GM10266 (cell line): ENCODE data around the gene CYP2C8.

ENCODE experiments used
- DNase-seq: peaks from one replicate; pipeline ENCODE4 v3.0.0; 2012; ENCODE audit errors: extremely low spot score
- CTCF ChIP-seq: IDR thresholded peaks from 2 replicates; pipeline ENCODE4 v1.5.1; 2012; ENCODE audit warnings: mild to moderate bottlenecking, low read depth; ENCODE audit not compliant: control insufficient read depth, insufficient read depth; ENCODE audit errors: missing control alignments

Gene CYP2C8

GRCh38 chr10:95056744-95057363, 12.4 kb downstream of the CYP2C8 start:
- TF ChIP-seq CTCF = no peak
- DNase-seq = no peak

- TF ChIP-seq CTCF = no peak
- no peak for DNase-seq
These were observed 19.4 kb downstream of the CYP2C8 start for GRCh38 chr10:95049919-95050318.

DNA sequence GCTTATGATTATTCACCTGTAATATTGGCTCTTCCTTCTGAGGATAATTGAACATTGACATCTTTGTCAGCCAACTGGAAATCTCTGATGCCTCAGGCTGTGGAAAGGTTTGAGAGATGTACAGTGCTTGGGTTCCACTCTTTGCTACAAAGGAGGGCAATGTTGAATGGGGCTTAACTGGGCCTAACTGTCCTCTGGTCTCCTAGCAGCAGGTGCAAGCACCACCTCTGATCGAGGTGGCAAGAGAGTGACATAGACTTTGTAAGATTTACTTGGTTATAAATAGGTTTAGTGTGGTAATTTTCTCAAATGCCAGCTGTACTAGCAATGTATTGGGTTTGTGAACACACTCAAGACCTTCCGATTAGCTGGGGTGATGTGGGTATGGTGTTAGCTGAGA, 21.1 kb downstream of the CYP2C8 start:
- no peak for DNase-seq
- no peak for TF ChIP-seq CTCF

GRCh38 chr10:95039281-95039680, 30.0 kb downstream of the CYP2C8 start:
- no peak for DNase-seq
- no peak for TF ChIP-seq CTCF

GRCh38 chr10:95035332-95036295, 33.7 kb downstream of the CYP2C8 start:
- DNase-seq = no peak
- TF ChIP-seq CTCF = no peak

DNA sequence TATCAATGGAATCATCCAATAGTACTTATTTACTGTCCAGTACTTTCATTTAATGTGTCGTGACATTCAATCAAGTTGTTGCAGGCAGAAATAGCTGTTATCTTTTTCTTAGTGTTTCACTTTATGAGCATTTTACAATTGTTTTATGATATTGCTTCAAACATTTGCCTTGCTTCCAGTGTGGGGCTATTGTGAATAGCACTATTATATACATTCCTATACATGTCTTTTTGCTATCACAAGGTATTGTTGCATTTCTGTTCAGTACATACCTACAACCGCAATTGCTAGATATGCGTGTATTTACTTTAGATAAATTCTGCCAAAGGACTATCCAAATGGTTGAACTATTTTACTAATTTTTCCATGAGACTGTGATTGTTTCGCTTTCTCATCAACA, 34.9 kb downstream of the CYP2C8 start:
- no peak for DNase-seq
- no peak for TF ChIP-seq CTCF

GRCh38 chr10:95031656-95032055, 37.6 kb downstream of the CYP2C8 start:
- no peak for DNase-seq
- no peak for TF ChIP-seq CTCF
